H1 (cell line): Measurements from ENCODE around the gene RBM20.

Experiments used
- BACH1 ChIP-seq: IDR thresholded peaks from 2 replicates; pipeline ENCODE4 v1.6.1; 2012; ENCODE audit warnings: low read length, improper control_type of control experiment
- BCL11A ChIP-seq, 2 experiments: IDR thresholded peaks; one replicate each; pipeline ENCODE4 v1.6.1; 2011; ENCODE audit warnings: low read depth in 2 of 2, low read length in 2 of 2, mild to moderate bottlenecking in 2 of 2
- CBX8 ChIP-seq: fragments of 300-800, 300-1000 bp; sonication (generic); IDR thresholded peaks from 2 replicates; pipeline ENCODE4 v1.7.1; 2016; ENCODE audit warnings: low read depth, low read length, borderline replicate concordance
- POLR2AphosphoS5 ChIP-seq: IDR thresholded peaks from 2 replicates; pipeline ENCODE4 v1.6.1; 2011; ENCODE audit warnings: low read depth, low read length
- RFX5 ChIP-seq: IDR thresholded peaks from 2 replicates; pipeline ENCODE4 v1.6.1; 2011; ENCODE audit warnings: low read depth, low read length, improper control_type of control experiment, borderline replicate concordance
- RXRA ChIP-seq: IDR thresholded peaks from 2 replicates; pipeline ENCODE4 v1.6.1; 2011; ENCODE audit warnings: low read depth, mild to moderate bottlenecking, low read length, moderate library complexity; ENCODE audit not compliant: insufficient read depth
- SRF ChIP-seq: IDR thresholded peaks from 2 replicates; pipeline ENCODE4 v1.6.1; 2011; ENCODE audit warnings: mild to moderate bottlenecking, low read depth, low read length, moderate library complexity
- YY1 ChIP-seq: IDR thresholded peaks from 2 replicates; pipeline ENCODE4 v1.6.1; 2011; ENCODE audit warnings: low read depth, mild to moderate bottlenecking, low read length
- TF ChIP-seq, protein P1 (sequence below), 3 experiments: IDR thresholded peaks; 1 replicate in 2 of 3; 2 replicates in 1 of 3; pipeline versions ENCODE4 v1.5.1 to v1.6.1; 2011; ENCODE audit warnings: low read length in 3 of 3, mild to moderate bottlenecking in 3 of 3, inconsistent platforms in 2 of 3, low read depth in 1 of 3, moderate library complexity in 1 of 3; ENCODE audit not compliant: insufficient read depth in 1 of 3; ENCODE audit errors: control extremely low read depth in 1 of 3

DNA sequence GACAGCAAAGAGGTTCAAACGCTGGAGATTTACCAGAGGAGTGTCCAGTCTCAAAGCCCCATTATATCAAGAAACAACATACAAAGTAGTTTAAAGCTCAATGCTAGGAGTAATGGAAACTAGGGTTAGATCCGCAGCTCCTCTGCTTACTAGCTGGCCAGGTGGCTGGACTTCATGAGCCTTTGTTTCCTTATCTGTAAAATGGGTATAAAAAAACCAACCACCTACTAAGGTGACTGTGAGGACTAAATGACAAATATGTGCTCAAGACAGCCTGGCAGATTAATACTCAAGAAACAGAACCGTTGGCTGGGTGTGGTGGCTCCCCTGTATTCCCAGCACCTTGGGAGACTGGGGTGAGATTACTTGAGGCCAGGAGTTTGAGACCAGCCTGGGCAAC is 5.8 kb upstream of the RBM20 start:
- TF ChIP-seq BACH1 (no peak), RXRA (no peak), POLR2AphosphoS5 (no peak), CBX8 (no peak), SRF (no peak), RFX5 (no peak), YY1 (no peak), BCL11A (IDR thresholded peaks at IDR 0.05; ENCODE audit: low read depth in 2 of 2, low read length in 2 of 2) (no peak)
- TF ChIP-seq, protein P1, sequence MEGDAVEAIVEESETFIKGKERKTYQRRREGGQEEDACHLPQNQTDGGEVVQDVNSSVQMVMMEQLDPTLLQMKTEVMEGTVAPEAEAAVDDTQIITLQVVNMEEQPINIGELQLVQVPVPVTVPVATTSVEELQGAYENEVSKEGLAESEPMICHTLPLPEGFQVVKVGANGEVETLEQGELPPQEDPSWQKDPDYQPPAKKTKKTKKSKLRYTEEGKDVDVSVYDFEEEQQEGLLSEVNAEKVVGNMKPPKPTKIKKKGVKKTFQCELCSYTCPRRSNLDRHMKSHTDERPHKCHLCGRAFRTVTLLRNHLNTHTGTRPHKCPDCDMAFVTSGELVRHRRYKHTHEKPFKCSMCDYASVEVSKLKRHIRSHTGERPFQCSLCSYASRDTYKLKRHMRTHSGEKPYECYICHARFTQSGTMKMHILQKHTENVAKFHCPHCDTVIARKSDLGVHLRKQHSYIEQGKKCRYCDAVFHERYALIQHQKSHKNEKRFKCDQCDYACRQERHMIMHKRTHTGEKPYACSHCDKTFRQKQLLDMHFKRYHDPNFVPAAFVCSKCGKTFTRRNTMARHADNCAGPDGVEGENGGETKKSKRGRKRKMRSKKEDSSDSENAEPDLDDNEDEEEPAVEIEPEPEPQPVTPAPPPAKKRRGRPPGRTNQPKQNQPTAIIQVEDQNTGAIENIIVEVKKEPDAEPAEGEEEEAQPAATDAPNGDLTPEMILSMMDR (IDR thresholded peaks at IDR 0.05; ENCODE audit: control extremely low read depth in 1 of 3, insufficient read depth in 1 of 3, low read depth in 1 of 3, low read length in 3 of 3), result no peak
